Measurements from ENCODE around the gene FGR.

DNA sequence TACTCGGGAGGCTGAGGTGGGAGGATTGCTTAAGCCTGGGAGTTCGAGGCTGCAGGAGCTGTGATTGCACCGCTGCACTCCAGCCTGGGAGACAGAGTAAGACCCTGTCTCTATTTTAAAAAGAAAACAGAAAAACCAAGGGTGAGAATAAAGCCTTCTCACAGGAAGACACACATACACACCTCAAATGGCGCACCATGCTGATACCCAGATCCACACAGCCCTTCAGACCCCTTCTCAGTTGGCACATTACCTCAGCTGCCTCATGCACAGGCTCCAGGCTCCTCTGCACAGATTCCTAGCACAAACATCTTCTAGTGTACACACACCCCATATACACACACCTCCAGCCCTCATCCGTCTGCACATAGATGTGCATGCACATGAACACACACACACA lies 7.9 kb downstream of the FGR start:
- TF ChIP-seq, protein P1, sequence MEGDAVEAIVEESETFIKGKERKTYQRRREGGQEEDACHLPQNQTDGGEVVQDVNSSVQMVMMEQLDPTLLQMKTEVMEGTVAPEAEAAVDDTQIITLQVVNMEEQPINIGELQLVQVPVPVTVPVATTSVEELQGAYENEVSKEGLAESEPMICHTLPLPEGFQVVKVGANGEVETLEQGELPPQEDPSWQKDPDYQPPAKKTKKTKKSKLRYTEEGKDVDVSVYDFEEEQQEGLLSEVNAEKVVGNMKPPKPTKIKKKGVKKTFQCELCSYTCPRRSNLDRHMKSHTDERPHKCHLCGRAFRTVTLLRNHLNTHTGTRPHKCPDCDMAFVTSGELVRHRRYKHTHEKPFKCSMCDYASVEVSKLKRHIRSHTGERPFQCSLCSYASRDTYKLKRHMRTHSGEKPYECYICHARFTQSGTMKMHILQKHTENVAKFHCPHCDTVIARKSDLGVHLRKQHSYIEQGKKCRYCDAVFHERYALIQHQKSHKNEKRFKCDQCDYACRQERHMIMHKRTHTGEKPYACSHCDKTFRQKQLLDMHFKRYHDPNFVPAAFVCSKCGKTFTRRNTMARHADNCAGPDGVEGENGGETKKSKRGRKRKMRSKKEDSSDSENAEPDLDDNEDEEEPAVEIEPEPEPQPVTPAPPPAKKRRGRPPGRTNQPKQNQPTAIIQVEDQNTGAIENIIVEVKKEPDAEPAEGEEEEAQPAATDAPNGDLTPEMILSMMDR (IDR thresholded peaks at IDR 0.05) = no peak
- TF ChIP-seq POLR2A (IDR thresholded peaks at IDR 0.05) = no peak
